A549 (cell line): ENCODE data around the gene CHAMP1. TPM values are rescaled to one million over a fixed set of nuclear protein-coding genes. Genes with fewer than 3 reads are reported as not detected.

ENCODE experiments used
- ATAC-seq, 2 experiments: fragments of 200-7000 bp in 1 of 2; fragments of >200 bp in 1 of 2; cut with Nextera tagmentation in 1 of 2; cut with Tn5 transposase in 1 of 2; 3 replicates each; pipeline versions ENCODE4 v1.8.0 to v1.9.1; 2018 to 2020; ENCODE audit warnings: mild to moderate bottlenecking in 1 of 2, moderate library complexity in 1 of 2
- CTCF ChIA-PET: fragments of 300-600 bp; sonication (Branson Sonifier 250); formaldehyde crosslinking; extraction: SDS; loops from one replicate; lab custom pipeline; 2021; ENCODE audit warnings: antibody characterized with exemption, inconsistent platforms; lab: Yijun Ruan, JAX
- POLR2A ChIA-PET: fragments of 350-600 bp; formaldehyde crosslinking; extraction: SDS; loops from one replicate; lab custom pipeline; 2021; ENCODE audit warnings: antibody characterized with exemption, inconsistent platforms; lab: Yijun Ruan, JAX
- DNase-seq, 2 experiments: peaks; one replicate each; pipeline versions ENCODE4 v3.0.0 to v3.0.0-alpha.2; 2011 to 2016; ENCODE audit warnings: low read depth in 1 of 2, low spot score in 1 of 2
- FAIRE-seq: peaks from 2 replicates; lab custom pipeline; 2011; peaks lifted over from hg19 to GRCh38; lab: Jason Lieb, UNC
- H3K27ac ChIP-seq, 2 experiments: fragments of >200 bp; sonication (Bioruptor Twin); formaldehyde crosslinking; 3 replicates each; pipeline ENCODE4 v1.5.1; 2016 to 2017
- H3K4me1 ChIP-seq: fragments of >200 bp; sonication (Bioruptor Twin); formaldehyde crosslinking; 3 replicates; pipeline ENCODE4 v1.6.1; 2016
- H3K4me2 ChIP-seq: fragments of >200 bp; sonication (Bioruptor Twin); formaldehyde crosslinking; 3 replicates; pipeline ENCODE4 v1.6.1; 2016
- H3K4me3 ChIP-seq: fragments of >200 bp; sonication (Bioruptor Twin); formaldehyde crosslinking; 3 replicates; pipeline ENCODE4 v1.5.1; 2016
- H3K9me3 ChIP-seq: fragments of >200 bp; sonication (Bioruptor Twin); formaldehyde crosslinking; 3 replicates; pipeline ENCODE4 v1.6.1; 2016
- ATOH8 ChIP-seq: fragments of 250-450 bp; sonication (Bioruptor Pico); IDR thresholded peaks from 2 replicates; pipeline ENCODE4 v1.5.0; 2020; ENCODE audit warnings: low read depth, mild to moderate bottlenecking, moderate library complexity
- CTCF ChIP-seq: fragments of >200 bp; sonication (Bioruptor Twin); formaldehyde crosslinking; IDR thresholded peaks from 3 replicates; pipeline ENCODE4 v1.5.1; 2016
- EHF ChIP-seq: fragments of 250-450 bp; sonication (Bioruptor Pico); IDR thresholded peaks from 2 replicates; pipeline ENCODE4 v1.5.0; 2020; ENCODE audit warnings: mild to moderate bottlenecking
- ESRRA ChIP-seq: fragments of 150-350 bp; IDR thresholded peaks from 2 replicates; pipeline ENCODE4 v1.6.1; 2014; ENCODE audit warnings: mild to moderate bottlenecking, low read length, borderline replicate concordance
- FOSL2 ChIP-seq, 2 experiments: fragments of 450-650 bp in 1 of 2; fragments of >200 bp in 1 of 2; sonication (Bioruptor Twin) in 1 of 2; formaldehyde crosslinking; IDR thresholded peaks; 2 replicates each; pipeline versions ENCODE4 v1.5.0 to v1.6.1; 2016 to 2020; ENCODE audit warnings: mild to moderate bottlenecking in 1 of 2, moderate library complexity in 1 of 2
- FOXS1 ChIP-seq: fragments of 250-450 bp; sonication (Bioruptor Pico); IDR thresholded peaks from 2 replicates; pipeline ENCODE4 v1.5.0; 2020; ENCODE audit warnings: mild to moderate bottlenecking, moderate library complexity
- HEYL ChIP-seq: fragments of 250-450 bp; sonication (Bioruptor Pico); IDR thresholded peaks from 2 replicates; pipeline ENCODE4 v1.8.0; 2021; ENCODE audit warnings: mild to moderate bottlenecking, moderate library complexity
- JUN ChIP-seq, 2 experiments: fragments of >200 bp; sonication (Bioruptor Twin); formaldehyde crosslinking; IDR thresholded peaks; 2 replicates in 1 of 2; 3 replicates in 1 of 2; pipeline ENCODE4 v1.6.1; 2016 to 2017
- JUNB ChIP-seq: fragments of >200 bp; sonication (Bioruptor Twin); formaldehyde crosslinking; IDR thresholded peaks from 2 replicates; pipeline ENCODE4 v1.6.1; 2016
- MAFK ChIP-seq: fragments of 450-650 bp; IDR thresholded peaks from 2 replicates; pipeline ENCODE4 v1.6.1; 2014; ENCODE audit not compliant: partially characterized antibody
- MAZ ChIP-seq: fragments of 150-350 bp; IDR thresholded peaks from 2 replicates; pipeline ENCODE4 v1.6.1; 2014; ENCODE audit warnings: antibody characterized with exemption, low read depth, low read length, borderline replicate concordance
- MYC ChIP-seq: IDR thresholded peaks from 2 replicates; pipeline ENCODE4 v1.6.1; 2012; ENCODE audit warnings: mild to moderate bottlenecking, inconsistent platforms, low read length, improper control_type of control experiment, borderline replicate concordance
- NFE2L2 ChIP-seq: fragments of 150-350 bp; conservative IDR thresholded peaks from 2 replicates; pipeline ENCODE4 v1.6.1; 2014; ENCODE audit warnings: low read length
- NPAS2 ChIP-seq: fragments of 250-450 bp; sonication (Bioruptor Pico); IDR thresholded peaks from 2 replicates; pipeline ENCODE4 v1.8.0; 2022; ENCODE audit warnings: mild to moderate bottlenecking, moderate library complexity, borderline replicate concordance
- RNF2 ChIP-seq: fragments of 200-600 bp; sonication (generic); IDR thresholded peaks from 2 replicates; pipeline ENCODE4 v1.6.1; 2016; ENCODE audit warnings: low read depth, mild to moderate bottlenecking, antibody characterized with exemption, moderate library complexity, borderline replicate concordance
- TFCP2L1 ChIP-seq: fragments of 250-450 bp; sonication (Bioruptor Pico); IDR thresholded peaks from 2 replicates; pipeline ENCODE4 v1.5.0; 2021; ENCODE audit warnings: mild to moderate bottlenecking
- TP53 ChIP-seq: fragments of 250-450 bp; sonication (Bioruptor Pico); IDR thresholded peaks from 2 replicates; pipeline ENCODE4 v1.5.0; 2021; ENCODE audit warnings: mild to moderate bottlenecking, moderate library complexity
- USF2 ChIP-seq: fragments of 450-650 bp; IDR thresholded peaks from 2 replicates; pipeline ENCODE4 v1.6.1; 2014; ENCODE audit warnings: antibody characterized with exemption
- ZNF302 ChIP-seq: fragments of 250-450 bp; sonication (Bioruptor Pico); IDR thresholded peaks from 2 replicates; pipeline ENCODE4 v1.9.0; 2021; ENCODE audit warnings: inconsistent platforms, mild to moderate bottlenecking, moderate library complexity
- WGBS: methylation state at CpG from one replicate; pipeline ENCODE4 v1.1.6; 2017; ENCODE audit errors: missing lambda C conversion rate; 5-methylcytosine and 5-hydroxymethylcytosine counted together
- polyA plus RNA-seq, 4 experiments: library from polyadenylated mRNA; depleted of rRNA in 3 of 4; stranded (reverse); fragments of >200 nt; fragmentation: RNase III in 1 of 4; extraction: RNeasy Plus Mini Kit Qiagen cat#74134 plus additional on column Dnase treatment in 1 of 4; gene quantifications; 2 replicates in 3 of 4; 3 replicates in 1 of 4; pipeline ENCODE4 v1.2.3, GENCODE V29; 2011 to 2017
- TF ChIP-seq, protein P1 (sequence below): IDR thresholded peaks from 2 replicates; pipeline ENCODE4 v1.6.1; 2012; ENCODE audit warnings: low read depth, borderline replicate concordance
- TF ChIP-seq, protein P2 (sequence below): IDR thresholded peaks from 2 replicates; pipeline ENCODE4 v1.6.1; 2012
- TF ChIP-seq, protein P3 (sequence below): fragments of 200-600 bp; sonication (generic); IDR thresholded peaks from 2 replicates; pipeline ENCODE4 v1.6.1; 2016; ENCODE audit warnings: antibody characterized with exemption, mild to moderate bottlenecking, moderate library complexity
- TF ChIP-seq, protein P4 (sequence below): fragments of >200 bp; sonication (Bioruptor Twin); formaldehyde crosslinking; IDR thresholded peaks from 2 replicates; pipeline ENCODE4 v1.6.1; 2016
- TF ChIP-seq, protein P5 (sequence below): IDR thresholded peaks from 2 replicates; pipeline ENCODE4 v1.6.1; 2012

Gene CHAMP1
- polyA plus RNA-seq, 2 of the 4 experiments (the other 2 are of a cell fraction): 18.0 to 40.8 TPM

- CTCF ChIA-PET: no interaction called here
- ATAC-seq (no peak), DNase-seq (no peak), FAIRE-seq (no peak)
- no peak overlapping the region for H3K4me2 ChIP-seq
- POLR2A ChIA-PET: no interaction called here
- no peaks in the 10 kb centered on the region for H3K9me3 ChIP-seq
- no peak overlapping the region for H3K4me3 ChIP-seq
- H3K4me1 ChIP-seq: peaks cover 24% of the 10 kb centered on the region; the same call in 2 of the 3 replicates
- H3K27ac ChIP-seq: no peak overlapping the region
- TF ChIP-seq HEYL (CRISPR knock-in tag) (no peak), USF2 (no peak), NFE2L2 (no peak), FOXS1 (no peak), EHF (no peak)
- 95% methylated on average over 8 of the region's 8 CpGs for WGBS
These were observed 29.6 kb upstream of the CHAMP1 start for GRCh38 chr13:114284680-114285079.

GRCh38 chr13:114285166-114285808 is 29.0 kb upstream of the CHAMP1 start:
- FAIRE-seq (no peak), ATAC-seq (no peak), DNase-seq (no peak)
- Histone ChIP-seq H3K9me3 (no peaks in the 10 kb centered on the region), H3K27ac (no peak overlapping the region), H3K4me2 (no peak overlapping the region), H3K4me3 (no peak overlapping the region), H3K4me1 (peaks cover 18% of the 10 kb centered on the region; the same call in 2 of the 3 replicates)
- WGBS: 93% methylated on average over 4 of the region's 4 CpGs
- no peak for TF ChIP-seq NPAS2
- TF ChIP-seq MAFK: peak; percentile 84
- CTCF ChIA-PET: no interaction called here
- POLR2A ChIA-PET: no interaction called here

DNA sequence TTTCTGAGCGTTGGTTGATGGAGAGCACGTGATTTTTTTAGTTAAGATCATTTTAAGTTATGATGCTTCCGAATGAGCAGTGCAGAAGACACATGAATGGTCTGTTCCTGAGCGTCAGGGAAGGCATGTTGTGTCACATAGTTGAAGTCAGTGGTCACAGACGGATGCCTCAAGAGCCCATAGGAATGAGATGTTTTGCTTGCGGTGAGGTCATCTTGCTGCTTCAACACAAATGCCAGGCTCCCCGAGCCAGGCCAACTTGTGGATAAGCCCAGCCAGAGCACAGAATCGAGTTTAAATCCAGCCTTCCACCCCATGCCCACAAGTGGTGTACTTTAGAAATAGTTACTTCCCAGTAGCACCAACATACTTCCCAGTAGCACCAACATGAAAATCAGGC is 27.5 kb upstream of the CHAMP1 start:
- Histone ChIP-seq H3K4me2 (no peak overlapping the region), H3K9me3 (no peaks in the 10 kb centered on the region), H3K4me3 (no peak overlapping the region), H3K4me1 (peaks cover 14% of the 10 kb centered on the region; the same call in 1 of the 3 replicates), H3K27ac (no peak overlapping the region)
- POLR2A ChIA-PET: no interaction called here
- TF ChIP-seq JUNB (no peak), EHF (no peak), TP53 (no peak), NPAS2 (no peak), ESRRA (no peak), RNF2 (no peak), CTCF (no peak), ATOH8 (CRISPR knock-in tag) (no peak), MAZ (no peak), JUN (IDR thresholded peaks at IDR 0.05) (no peak), MYC (no peak), TFCP2L1 (no peak), ZNF302 (no peak), FOSL2 (IDR thresholded peaks at IDR 0.05) (no peak), FOSL2 (CRISPR knock-in tag; IDR thresholded peaks at IDR 0.05) (no peak)
- TF ChIP-seq, protein P1, sequence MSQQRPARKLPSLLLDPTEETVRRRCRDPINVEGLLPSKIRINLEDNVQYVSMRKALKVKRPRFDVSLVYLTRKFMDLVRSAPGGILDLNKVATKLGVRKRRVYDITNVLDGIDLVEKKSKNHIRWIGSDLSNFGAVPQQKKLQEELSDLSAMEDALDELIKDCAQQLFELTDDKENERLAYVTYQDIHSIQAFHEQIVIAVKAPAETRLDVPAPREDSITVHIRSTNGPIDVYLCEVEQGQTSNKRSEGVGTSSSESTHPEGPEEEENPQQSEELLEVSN: no peak
- TF ChIP-seq, protein P2, sequence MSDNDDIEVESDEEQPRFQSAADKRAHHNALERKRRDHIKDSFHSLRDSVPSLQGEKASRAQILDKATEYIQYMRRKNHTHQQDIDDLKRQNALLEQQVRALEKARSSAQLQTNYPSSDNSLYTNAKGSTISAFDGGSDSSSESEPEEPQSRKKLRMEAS: no peak
- TF ChIP-seq, protein P3, sequence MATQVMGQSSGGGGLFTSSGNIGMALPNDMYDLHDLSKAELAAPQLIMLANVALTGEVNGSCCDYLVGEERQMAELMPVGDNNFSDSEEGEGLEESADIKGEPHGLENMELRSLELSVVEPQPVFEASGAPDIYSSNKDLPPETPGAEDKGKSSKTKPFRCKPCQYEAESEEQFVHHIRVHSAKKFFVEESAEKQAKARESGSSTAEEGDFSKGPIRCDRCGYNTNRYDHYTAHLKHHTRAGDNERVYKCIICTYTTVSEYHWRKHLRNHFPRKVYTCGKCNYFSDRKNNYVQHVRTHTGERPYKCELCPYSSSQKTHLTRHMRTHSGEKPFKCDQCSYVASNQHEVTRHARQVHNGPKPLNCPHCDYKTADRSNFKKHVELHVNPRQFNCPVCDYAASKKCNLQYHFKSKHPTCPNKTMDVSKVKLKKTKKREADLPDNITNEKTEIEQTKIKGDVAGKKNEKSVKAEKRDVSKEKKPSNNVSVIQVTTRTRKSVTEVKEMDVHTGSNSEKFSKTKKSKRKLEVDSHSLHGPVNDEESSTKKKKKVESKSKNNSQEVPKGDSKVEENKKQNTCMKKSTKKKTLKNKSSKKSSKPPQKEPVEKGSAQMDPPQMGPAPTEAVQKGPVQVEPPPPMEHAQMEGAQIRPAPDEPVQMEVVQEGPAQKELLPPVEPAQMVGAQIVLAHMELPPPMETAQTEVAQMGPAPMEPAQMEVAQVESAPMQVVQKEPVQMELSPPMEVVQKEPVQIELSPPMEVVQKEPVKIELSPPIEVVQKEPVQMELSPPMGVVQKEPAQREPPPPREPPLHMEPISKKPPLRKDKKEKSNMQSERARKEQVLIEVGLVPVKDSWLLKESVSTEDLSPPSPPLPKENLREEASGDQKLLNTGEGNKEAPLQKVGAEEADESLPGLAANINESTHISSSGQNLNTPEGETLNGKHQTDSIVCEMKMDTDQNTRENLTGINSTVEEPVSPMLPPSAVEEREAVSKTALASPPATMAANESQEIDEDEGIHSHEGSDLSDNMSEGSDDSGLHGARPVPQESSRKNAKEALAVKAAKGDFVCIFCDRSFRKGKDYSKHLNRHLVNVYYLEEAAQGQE: no peak
- TF ChIP-seq, protein P4, sequence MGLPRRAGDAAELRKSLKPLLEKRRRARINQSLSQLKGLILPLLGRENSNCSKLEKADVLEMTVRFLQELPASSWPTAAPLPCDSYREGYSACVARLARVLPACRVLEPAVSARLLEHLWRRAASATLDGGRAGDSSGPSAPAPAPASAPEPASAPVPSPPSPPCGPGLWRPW: no peak
- TF ChIP-seq, protein P5, sequence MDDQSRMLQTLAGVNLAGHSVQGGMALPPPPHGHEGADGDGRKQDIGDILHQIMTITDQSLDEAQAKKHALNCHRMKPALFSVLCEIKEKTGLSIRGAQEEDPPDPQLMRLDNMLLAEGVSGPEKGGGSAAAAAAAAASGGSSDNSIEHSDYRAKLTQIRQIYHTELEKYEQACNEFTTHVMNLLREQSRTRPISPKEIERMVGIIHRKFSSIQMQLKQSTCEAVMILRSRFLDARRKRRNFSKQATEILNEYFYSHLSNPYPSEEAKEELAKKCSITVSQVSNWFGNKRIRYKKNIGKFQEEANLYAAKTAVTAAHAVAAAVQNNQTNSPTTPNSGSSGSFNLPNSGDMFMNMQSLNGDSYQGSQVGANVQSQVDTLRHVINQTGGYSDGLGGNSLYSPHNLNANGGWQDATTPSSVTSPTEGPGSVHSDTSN: no peak
- DNase-seq: no peak
- FAIRE-seq: no peak
- WGBS: 95% methylated on average over 8 of the region's 8 CpGs
- CTCF ChIA-PET: no interaction called here
- ATAC-seq: no peak
